Activated CD4-positive, alpha-beta T cell treated with anti-CD3 and anti-CD28 coated beads, Interleukin-2, amount 10 ng/mL, durations not matched to agents 7 days and 5 days (primary cell): Measurements from ENCODE around the gene TRIOBP. TPM values are rescaled to one million over a fixed set of nuclear protein-coding genes. Genes with fewer than 3 reads are reported as not detected.

ENCODE experiments used
- CTCF ChIA-PET: fragments of 350-600 bp; sonication (Branson Sonifier 250); formaldehyde crosslinking; loops from one replicate; lab custom pipeline; 2021; ENCODE audit warnings: antibody characterized with exemption; lab: Charles Lee
- POLR2A ChIA-PET: fragments of 350-600 bp; sonication (Branson Sonifier 250); formaldehyde crosslinking; loops from one replicate; lab custom pipeline; 2021; ENCODE audit warnings: antibody characterized with exemption; lab: Charles Lee
- DNase-seq: peaks from one replicate; pipeline ENCODE4 v3.0.0-alpha.2; 2020
- H3K27ac Mint-ChIP-seq: one replicate; pipeline ENCODE4 v1.8.0; 2021; ENCODE audit warnings: mild to moderate bottlenecking, moderate library complexity, mixed read lengths
- H3K27me3 Mint-ChIP-seq: one replicate; pipeline ENCODE4 v1.8.0; 2021; ENCODE audit warnings: mixed read lengths
- H3K36me3 Mint-ChIP-seq: one replicate; pipeline ENCODE4 v1.8.0; 2021; ENCODE audit warnings: low read depth, mixed read lengths
- H3K4me1 Mint-ChIP-seq: one replicate; pipeline ENCODE4 v1.8.0; 2021; ENCODE audit warnings: mixed read lengths
- H3K4me3 Mint-ChIP-seq: one replicate; pipeline ENCODE4 v1.8.0; 2021; ENCODE audit warnings: mild to moderate bottlenecking, moderate library complexity, mixed read lengths
- H3K9me3 Mint-ChIP-seq: one replicate; pipeline ENCODE4 v1.8.0; 2021; ENCODE audit warnings: mixed read lengths
- total RNA-seq, 2 experiments: library from RNA; stranded (reverse); gene quantifications; one replicate each; pipeline ENCODE4 v1.2.3, GENCODE V29; 2021

The TRIOBP gene
- total RNA-seq, 2 experiments from 2014 or later, result 44.1 to 53.5 TPM

GRCh38 chr22:37726241-37726887, 29.5 kb downstream of the TRIOBP start:
- H3K27me3 Mint-ChIP-seq, result no peaks in the 10 kb centered on the region
- H3K27ac Mint-ChIP-seq, result no peak overlapping the region
- CTCF ChIA-PET, result no interaction called here
- no peaks in the 10 kb centered on the region for H3K9me3 Mint-ChIP-seq
- no peak for DNase-seq
- H3K4me1 Mint-ChIP-seq, result peaks cover 7% of the 10 kb centered on the region
- no peak overlapping the region for H3K4me3 Mint-ChIP-seq
- no peaks in the 10 kb centered on the region for H3K36me3 Mint-ChIP-seq
- POLR2A ChIA-PET, result no interaction called here

DNA sequence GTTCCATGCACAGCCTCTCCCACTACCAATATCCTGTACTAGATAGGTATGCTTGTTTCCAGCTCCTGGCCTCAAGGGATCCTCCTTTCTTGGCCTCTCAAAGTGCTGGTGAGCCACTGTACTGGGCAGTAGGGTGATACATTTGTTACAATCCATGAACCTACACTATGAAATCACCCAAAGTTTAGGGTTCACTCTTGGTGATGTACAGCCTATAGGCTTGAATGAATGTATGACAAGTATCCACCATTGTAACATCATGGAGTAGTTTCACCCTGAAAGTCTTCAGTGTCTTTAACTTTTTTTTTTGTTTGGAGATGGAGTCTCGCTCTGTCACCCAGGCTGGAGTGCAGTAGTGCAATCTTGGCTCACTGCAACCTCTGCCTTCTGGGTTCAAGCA, 31.8 kb downstream of the TRIOBP start:
- Mint-ChIP-seq H3K27me3 (no peaks in the 10 kb centered on the region), H3K4me3 (no peak overlapping the region), H3K36me3 (no peaks in the 10 kb centered on the region), H3K4me1 (peaks cover 7% of the 10 kb centered on the region), H3K9me3 (no peaks in the 10 kb centered on the region), H3K27ac (no peak overlapping the region)
- POLR2A ChIA-PET, result no interaction called here
- no peak for DNase-seq
- CTCF ChIA-PET, result interaction anchor here (0.9 to 1.4 kb wide), 2 partner anchors 20 to 27 kb away, joined by 3 read pairs; no protein-coding TSS in a partner anchor

DNA sequence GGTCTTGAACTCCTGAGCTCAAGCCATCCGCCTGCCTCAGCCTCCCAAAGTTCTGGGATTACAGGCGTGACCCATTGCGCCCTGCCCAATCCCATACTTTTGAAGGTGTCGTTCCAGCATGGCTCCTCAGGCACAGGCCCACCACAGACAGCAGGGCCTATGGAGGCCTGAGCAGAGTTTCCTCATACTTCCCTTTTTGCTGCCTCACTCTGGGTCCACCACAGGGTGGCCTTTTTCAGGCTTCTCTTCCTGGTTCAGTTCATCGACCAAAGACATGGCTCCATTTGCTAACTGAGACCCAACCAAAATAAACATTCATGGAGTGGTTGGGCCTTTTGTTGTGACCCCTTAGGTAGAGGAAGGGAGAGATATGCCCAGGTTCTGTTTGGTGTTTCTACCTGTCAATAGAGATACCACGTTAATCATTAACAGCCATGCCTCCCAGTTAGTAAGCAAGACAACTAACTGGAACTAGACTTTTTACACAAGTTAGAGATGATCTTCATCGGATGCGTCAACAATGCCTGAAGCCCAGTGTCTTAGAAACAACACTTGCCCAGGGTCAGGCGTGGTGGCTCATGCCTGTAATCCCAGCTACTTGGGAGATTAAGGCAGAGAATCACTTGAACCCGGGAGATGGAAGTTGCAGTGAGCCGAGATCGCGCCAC, 35.1 kb downstream of the TRIOBP start:
- ChIA-PET CTCF (no interaction called here), POLR2A (no interaction called here)
- no peaks in the 10 kb centered on the region for H3K27me3 Mint-ChIP-seq
- no peak overlapping the region for H3K4me3 Mint-ChIP-seq
- H3K36me3 Mint-ChIP-seq, result no peaks in the 10 kb centered on the region
- H3K27ac Mint-ChIP-seq, result no peak overlapping the region
- peaks cover 4% of the 10 kb centered on the region for H3K4me1 Mint-ChIP-seq
- H3K9me3 Mint-ChIP-seq, result no peaks in the 10 kb centered on the region
- no peak for DNase-seq

- H3K27me3 Mint-ChIP-seq, result no peaks in the 10 kb centered on the region
Observed at GRCh38 chr22:37732699-37733607, 36.1 kb downstream of the TRIOBP start.

DNA sequence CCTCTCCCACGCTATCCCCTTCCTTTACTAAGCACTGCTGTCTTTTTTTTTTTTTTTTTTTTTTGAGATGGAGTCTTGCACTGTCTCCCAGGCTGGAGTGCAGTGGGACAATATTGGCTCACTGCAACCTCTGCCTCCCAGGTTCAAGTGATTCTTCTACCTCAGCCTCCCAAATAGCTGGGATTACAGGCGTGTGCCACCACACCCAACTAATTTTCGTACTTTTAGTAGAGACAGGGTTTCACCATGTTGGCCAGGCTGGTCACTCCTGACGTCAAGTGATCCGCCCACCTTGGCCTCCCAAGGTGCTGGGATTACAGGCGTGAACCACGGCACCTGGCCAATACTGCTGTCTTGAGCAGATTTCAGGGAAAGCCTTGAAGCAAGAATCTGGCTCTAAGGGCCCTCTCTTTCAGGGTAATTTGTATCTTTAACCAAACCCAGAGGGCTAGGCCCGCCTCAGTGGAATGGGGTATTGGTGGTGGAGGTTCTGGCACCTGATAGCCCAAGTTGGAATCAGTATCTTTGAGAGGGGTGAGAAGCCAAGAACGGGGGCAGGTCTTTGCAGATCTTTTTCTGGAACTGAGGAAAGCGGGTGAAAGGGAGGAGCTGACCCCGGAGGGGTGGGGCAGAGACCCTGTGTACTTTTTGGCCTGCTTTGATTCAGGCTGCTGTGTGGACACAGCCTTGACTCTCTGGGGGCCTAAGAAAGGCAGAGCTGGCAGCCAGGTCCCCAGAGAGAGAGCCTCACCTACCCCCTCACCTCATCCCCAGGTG, 37.0 kb downstream of the TRIOBP start:
- ChIA-PET POLR2A (no interaction called here), CTCF (no interaction called here)
- H3K27ac Mint-ChIP-seq, result no peak overlapping the region

More at GRCh38 chr22:37732699-37733607, 36.1 kb downstream of the TRIOBP start:
- POLR2A ChIA-PET, result no interaction called here
- Mint-ChIP-seq H3K4me3 (no peak overlapping the region), H3K27ac (no peak overlapping the region), H3K4me1 (peaks cover 2% of the 10 kb centered on the region), H3K36me3 (no peaks in the 10 kb centered on the region), H3K9me3 (no peaks in the 10 kb centered on the region)
- DNase-seq, result no peak
- CTCF ChIA-PET, result no interaction called here

DNA sequence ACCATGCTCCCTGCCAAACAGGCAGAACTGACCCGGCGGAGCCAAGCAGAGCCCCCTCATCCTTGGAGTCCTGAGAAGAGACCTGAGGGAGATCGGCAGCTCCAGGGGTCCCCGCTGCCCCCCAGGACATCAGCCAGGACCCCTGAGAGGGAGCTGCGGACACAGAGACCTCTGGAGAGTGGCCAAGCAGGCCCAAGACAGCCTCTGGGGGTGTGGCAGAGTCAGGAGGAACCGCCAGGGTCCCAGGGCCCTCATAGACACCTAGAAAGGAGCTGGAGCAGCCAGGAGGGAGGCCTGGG, 37.5 kb downstream of the TRIOBP start:
- Mint-ChIP-seq H3K4me3 (no peak overlapping the region), H3K27me3 (no peaks in the 10 kb centered on the region), H3K4me1 (no peaks in the 10 kb centered on the region), H3K36me3 (no peaks in the 10 kb centered on the region), H3K9me3 (no peaks in the 10 kb centered on the region), H3K27ac (no peak overlapping the region)
- CTCF ChIA-PET, result no interaction called here
- POLR2A ChIA-PET, result no interaction called here
- no peak for DNase-seq

More for the DNA sequence above, 37.0 kb downstream of the TRIOBP start:
- DNase-seq, result no peak
- H3K4me3 Mint-ChIP-seq, result no peak overlapping the region
- H3K4me1 Mint-ChIP-seq, result no peaks in the 10 kb centered on the region
- no peaks in the 10 kb centered on the region for H3K27me3 Mint-ChIP-seq
- H3K36me3 Mint-ChIP-seq, result no peaks in the 10 kb centered on the region
- no peaks in the 10 kb centered on the region for H3K9me3 Mint-ChIP-seq

- Mint-ChIP-seq H3K4me3 (no peak overlapping the region), H3K9me3 (no peaks in the 10 kb centered on the region), H3K27ac (no peak overlapping the region), H3K36me3 (no peaks in the 10 kb centered on the region), H3K27me3 (no peaks in the 10 kb centered on the region), H3K4me1 (no peaks in the 10 kb centered on the region)
- POLR2A ChIA-PET, result no interaction called here
- DNase-seq, result no peak
- CTCF ChIA-PET, result no interaction called here
Observed at GRCh38 chr22:37734964-37735451, 38.2 kb downstream of the TRIOBP start.

DNA sequence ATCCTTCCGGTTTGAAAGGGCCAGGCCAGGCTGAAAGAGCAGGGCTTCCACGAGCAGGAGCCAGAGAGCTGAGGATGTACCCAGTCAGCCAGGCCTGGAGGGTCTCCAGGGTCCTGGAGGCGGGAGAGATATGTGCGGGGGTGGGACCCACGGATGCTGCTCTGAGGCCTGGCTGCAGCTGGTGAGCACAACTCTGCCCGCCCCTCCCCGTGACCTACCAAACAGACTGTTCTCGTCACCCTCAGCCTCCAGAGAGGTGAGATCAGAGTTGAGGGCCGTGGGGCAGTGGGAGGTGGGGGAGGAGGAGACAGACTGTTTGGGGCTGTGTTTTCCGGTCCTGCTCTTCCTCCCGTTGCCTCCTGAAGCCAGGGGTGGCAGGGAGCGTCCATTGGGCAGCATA, 42.2 kb downstream of the TRIOBP start:
- Mint-ChIP-seq H3K27ac (no peak overlapping the region), H3K9me3 (no peaks in the 10 kb centered on the region), H3K27me3 (no peaks in the 10 kb centered on the region), H3K4me1 (peaks cover 15% of the 10 kb centered on the region), H3K4me3 (no peak overlapping the region), H3K36me3 (peaks cover 1% of the 10 kb centered on the region)
- DNase-seq, result no peak
- CTCF ChIA-PET, result interaction anchor here (0.6 to 1.2 kb wide), 2 partner anchors 96 to 1264 kb away, joined by 4 read pairs; no protein-coding TSS in a partner anchor
- POLR2A ChIA-PET, result no interaction called here

DNA sequence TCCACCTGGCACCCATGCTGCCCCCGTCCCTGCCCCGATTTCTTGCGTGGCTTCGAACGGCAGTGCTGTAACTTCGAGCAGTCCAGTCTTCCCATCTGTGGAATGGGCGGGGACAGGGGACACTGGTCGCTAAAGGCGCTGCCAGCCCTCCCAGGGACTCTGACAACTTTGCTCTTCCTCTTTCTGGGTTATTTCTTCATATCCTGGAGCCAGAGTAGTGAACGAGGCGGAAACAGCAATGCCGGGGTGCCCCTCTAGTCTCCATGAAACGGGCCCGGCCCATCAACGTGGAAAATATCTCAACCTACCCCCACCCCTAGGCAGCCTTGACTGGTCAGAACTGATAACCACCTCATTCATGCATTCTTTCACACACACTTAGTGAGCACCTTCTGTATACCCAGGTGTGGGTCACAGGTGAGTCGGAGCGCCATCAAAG, 42.8 kb downstream of the TRIOBP start:
- H3K27ac Mint-ChIP-seq, result no peak overlapping the region
- H3K4me1 Mint-ChIP-seq, result peaks cover 20% of the 10 kb centered on the region
- no peaks in the 10 kb centered on the region for H3K27me3 Mint-ChIP-seq
- ChIA-PET POLR2A (no interaction called here), CTCF (interaction anchor here (0.6 kb wide), 1 partner anchor 1264 kb away, joined by 4 read pairs; no protein-coding TSS in a partner anchor)
- no peak overlapping the region for H3K4me3 Mint-ChIP-seq
- peaks cover 1% of the 10 kb centered on the region for H3K36me3 Mint-ChIP-seq
- H3K9me3 Mint-ChIP-seq, result no peaks in the 10 kb centered on the region
- no peak for DNase-seq

DNA sequence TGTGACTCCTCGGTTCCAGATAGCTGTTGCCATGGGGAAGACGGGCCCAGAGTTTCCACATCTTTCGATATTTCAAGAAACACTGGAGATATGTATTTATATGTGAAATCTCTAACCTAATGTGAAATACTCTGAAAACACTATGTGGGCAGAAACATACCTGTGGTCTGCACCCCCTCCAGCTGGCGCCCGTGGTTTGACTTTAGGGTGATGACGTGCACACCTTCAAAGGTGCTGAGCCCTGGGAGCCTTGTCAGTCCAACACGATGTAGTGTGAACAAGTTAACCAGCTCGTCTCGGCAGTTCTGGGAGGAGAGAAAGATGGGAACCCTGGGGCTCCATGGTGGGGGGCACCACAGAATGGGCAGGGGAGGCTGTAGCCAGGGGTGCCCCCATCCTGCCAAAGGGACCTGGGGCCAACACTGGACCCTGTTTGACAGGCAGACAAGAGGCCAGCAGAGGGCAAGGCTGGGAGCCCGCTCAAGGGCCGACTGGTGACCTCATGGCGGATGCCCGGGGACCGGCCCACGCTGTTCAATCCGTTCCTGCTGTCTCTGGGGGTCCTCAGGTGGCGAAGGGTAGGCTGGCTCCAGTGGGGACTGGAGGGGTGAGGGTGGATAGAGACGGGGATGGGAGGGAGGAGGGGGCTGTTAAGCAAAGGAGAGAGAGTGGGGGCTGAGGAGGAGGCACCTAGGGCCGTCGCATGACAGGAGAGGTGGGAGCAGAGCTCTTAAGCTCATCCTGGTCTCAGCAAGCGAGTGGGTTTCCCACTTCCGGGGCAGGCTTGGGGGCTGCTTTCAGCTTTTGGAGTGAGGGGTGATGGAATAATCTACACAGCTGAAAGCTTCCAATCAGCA, 43.8 kb downstream of the TRIOBP start:
- H3K36me3 Mint-ChIP-seq, result peaks cover 1% of the 10 kb centered on the region
- DNase-seq, result no peak
- ChIA-PET CTCF (no interaction called here), POLR2A (no interaction called here)
- no peaks in the 10 kb centered on the region for H3K9me3 Mint-ChIP-seq
- H3K4me1 Mint-ChIP-seq, result peaks cover 28% of the 10 kb centered on the region
- H3K27me3 Mint-ChIP-seq, result no peaks in the 10 kb centered on the region
- H3K27ac Mint-ChIP-seq, result no peak overlapping the region
- H3K4me3 Mint-ChIP-seq, result no peak overlapping the region

GRCh38 chr22:37741312-37741795, 44.5 kb downstream of the TRIOBP start:
- Mint-ChIP-seq H3K9me3 (no peaks in the 10 kb centered on the region), H3K4me1 (peaks cover 28% of the 10 kb centered on the region), H3K36me3 (peaks cover 1% of the 10 kb centered on the region), H3K4me3 (no peak overlapping the region), H3K27ac (no peak overlapping the region), H3K27me3 (no peaks in the 10 kb centered on the region)
- DNase-seq, result no peak
- POLR2A ChIA-PET, result no interaction called here
- CTCF ChIA-PET, result no interaction called here
